Neuron (in vitro differentiated cells): ENCODE results near the gene ODAPH.
"Not testable (repeated sequence)": the region's sequence is repeated elsewhere in the genome, so short reads cannot be mapped to it uniquely, and the experiment has no call there.

ENCODE experiments used
- H2AFZ ChIP-seq: one replicate; pipeline ENCODE4 v1.6.1; 2013; ENCODE audit warnings: low read depth, mild to moderate bottlenecking, inconsistent platforms, low read length, moderate library complexity
- H3K27me3 ChIP-seq: one replicate; pipeline ENCODE4 v1.6.1; 2013; ENCODE audit warnings: low read length; ENCODE audit not compliant: insufficient read depth
- H3K36me3 ChIP-seq: one replicate; pipeline ENCODE4 v1.6.1; 2013; ENCODE audit warnings: low read length; ENCODE audit not compliant: insufficient read depth
- H3K4me1 ChIP-seq: one replicate; pipeline ENCODE4 v1.6.1; 2013; ENCODE audit warnings: low read length; ENCODE audit not compliant: insufficient read depth
- H3K4me3 ChIP-seq: 2 replicates; pipeline ENCODE4 v1.5.1; 2013; ENCODE audit warnings: mild to moderate bottlenecking, low read length, moderate library complexity
- H3K9me3 ChIP-seq: one replicate; pipeline ENCODE4 v1.6.1; 2013; ENCODE audit warnings: low read length

The ODAPH gene

GRCh38 chr4:75530556-75531322 is 25.1 kb upstream of the ODAPH start:
- Histone ChIP-seq H3K4me1 (no peaks in the 10 kb centered on the region), H3K27me3 (no peaks in the 10 kb centered on the region), H2AFZ (no peak overlapping the region), H3K9me3 (peaks cover 5% of the 10 kb centered on the region), H3K4me3 (no peak overlapping the region), H3K36me3 (peaks cover 51% of the 10 kb centered on the region)

- not testable (repeated sequence) for H2AFZ ChIP-seq, H3K9me3 ChIP-seq, H3K4me1 ChIP-seq, H3K4me3 ChIP-seq, H3K27me3 ChIP-seq
- peaks cover 44% of the 10 kb centered on the region for H3K36me3 ChIP-seq
Measured at GRCh38 chr4:75531536-75532143, 24.2 kb upstream of the ODAPH start.

DNA sequence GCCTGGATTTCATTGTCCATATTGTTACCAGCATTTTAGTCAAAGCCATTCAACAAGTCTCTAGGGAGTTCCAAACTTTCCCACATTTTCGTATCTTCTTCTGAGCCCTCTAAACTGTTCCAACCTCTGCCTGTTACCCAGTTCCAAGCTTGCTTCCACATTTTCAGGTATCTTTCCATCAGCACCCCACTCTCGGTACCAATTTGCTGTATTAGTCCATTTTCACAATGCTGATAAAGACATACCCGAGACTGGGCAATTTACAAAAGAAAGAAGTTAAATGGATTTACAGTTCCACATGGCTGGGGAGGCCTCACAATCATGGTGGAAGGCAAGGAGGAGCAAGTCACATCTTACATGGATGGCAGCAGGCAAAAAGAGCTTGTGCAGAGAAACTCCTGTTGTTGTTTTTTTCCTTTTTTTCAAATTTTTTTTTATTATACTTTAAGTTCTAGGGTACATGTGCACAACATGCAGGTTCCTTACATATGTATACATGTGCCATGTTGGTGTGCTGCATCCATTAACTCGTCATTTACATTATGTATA is 22.5 kb upstream of the ODAPH start:
- not testable (repeated sequence) for H3K4me3 ChIP-seq, H3K27me3 ChIP-seq, H2AFZ ChIP-seq, H3K9me3 ChIP-seq, H3K4me1 ChIP-seq
- H3K36me3 ChIP-seq, result peaks cover 33% of the 10 kb centered on the region

GRCh38 chr4:75533926-75534325 is 21.9 kb upstream of the ODAPH start:
- H2AFZ ChIP-seq, H3K4me1 ChIP-seq, H3K9me3 ChIP-seq, H3K4me3 ChIP-seq, H3K27me3 ChIP-seq: not testable (repeated sequence)
- H3K36me3 ChIP-seq, result peaks cover 37% of the 10 kb centered on the region

DNA sequence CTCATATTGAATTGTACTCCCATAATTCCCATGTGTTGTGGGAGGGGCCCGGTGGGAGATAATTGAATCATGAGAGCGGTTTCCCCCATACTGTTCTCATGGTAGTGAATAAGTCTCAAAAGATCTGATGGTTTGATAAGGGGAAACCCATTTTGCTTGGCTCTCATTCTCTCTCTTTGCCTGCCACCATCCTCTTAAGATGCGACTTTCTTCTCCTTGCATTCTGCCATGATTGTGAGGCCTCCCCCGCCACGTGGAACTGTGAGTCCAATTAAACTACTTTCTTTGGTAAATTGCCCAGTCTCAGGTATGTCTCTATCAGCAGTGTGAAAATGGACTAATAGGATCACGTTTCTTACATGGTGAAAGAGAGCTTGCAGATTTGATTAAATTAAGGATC is 18.6 kb upstream of the ODAPH start:
- H3K36me3 ChIP-seq, result peaks cover 23% of the 10 kb centered on the region
- H3K4me3 ChIP-seq, H3K4me1 ChIP-seq, H3K9me3 ChIP-seq, H3K27me3 ChIP-seq, H2AFZ ChIP-seq: not testable (repeated sequence)

DNA sequence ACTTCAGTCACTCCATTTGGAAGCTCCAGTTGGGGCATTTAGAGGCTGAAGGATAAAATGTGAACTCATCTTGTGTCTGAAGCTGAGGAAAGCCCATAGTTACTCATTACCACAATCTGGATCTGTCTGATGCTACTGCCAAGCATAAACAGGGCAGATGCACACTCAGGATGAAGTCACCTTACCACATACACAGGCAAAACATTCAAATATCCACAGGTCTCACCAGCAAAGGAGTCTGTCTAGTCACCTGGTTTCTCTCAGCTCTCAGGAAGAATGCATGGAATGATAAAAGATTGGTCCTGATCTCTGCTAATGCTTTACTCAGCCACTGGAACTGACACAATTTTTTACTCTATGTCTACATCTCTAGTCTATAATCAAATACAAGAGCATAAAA is 13.0 kb upstream of the ODAPH start:
- Histone ChIP-seq H3K9me3 (no peaks in the 10 kb centered on the region), H3K36me3 (peaks cover 43% of the 10 kb centered on the region), H2AFZ (no peak overlapping the region), H3K4me1 (no peaks in the 10 kb centered on the region), H3K4me3 (no peak overlapping the region), H3K27me3 (no peaks in the 10 kb centered on the region)

DNA sequence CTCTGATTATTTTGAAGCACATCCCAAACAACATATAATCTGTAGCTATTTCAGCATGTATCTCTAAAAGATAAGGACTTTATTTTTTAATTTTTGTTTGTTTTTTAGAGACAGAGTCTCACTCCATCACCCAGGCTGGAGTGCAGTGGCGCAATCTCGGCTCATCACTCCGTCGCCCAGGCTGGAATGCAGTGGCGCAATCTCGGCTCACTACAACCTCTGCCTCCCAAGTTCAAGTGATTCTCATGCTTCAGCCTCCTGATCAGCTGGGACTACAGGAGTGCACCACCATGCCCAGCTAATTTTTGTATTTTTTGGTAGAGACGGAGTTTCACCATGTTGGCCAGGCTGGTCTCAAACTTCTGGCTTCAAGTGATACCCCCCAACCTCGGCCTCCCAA is 11.6 kb upstream of the ODAPH start:
- not testable (repeated sequence) for H3K9me3 ChIP-seq, H3K4me1 ChIP-seq, H2AFZ ChIP-seq, H3K4me3 ChIP-seq, H3K27me3 ChIP-seq
- peaks cover 38% of the 10 kb centered on the region for H3K36me3 ChIP-seq

- Histone ChIP-seq H2AFZ (no peak overlapping the region), H3K4me1 (no peaks in the 10 kb centered on the region), H3K9me3 (no peaks in the 10 kb centered on the region), H3K27me3 (no peaks in the 10 kb centered on the region), H3K36me3 (peaks cover 35% of the 10 kb centered on the region), H3K4me3 (no peak overlapping the region)
Measured at GRCh38 chr4:75544870-75545269, 11.0 kb upstream of the ODAPH start.

GRCh38 chr4:75545526-75545925 is 10.3 kb upstream of the ODAPH start:
- Histone ChIP-seq H3K36me3 (peaks cover 29% of the 10 kb centered on the region), H3K4me3 (no peak overlapping the region), H2AFZ (no peak overlapping the region), H3K27me3 (no peaks in the 10 kb centered on the region), H3K4me1 (no peaks in the 10 kb centered on the region), H3K9me3 (no peaks in the 10 kb centered on the region)

DNA sequence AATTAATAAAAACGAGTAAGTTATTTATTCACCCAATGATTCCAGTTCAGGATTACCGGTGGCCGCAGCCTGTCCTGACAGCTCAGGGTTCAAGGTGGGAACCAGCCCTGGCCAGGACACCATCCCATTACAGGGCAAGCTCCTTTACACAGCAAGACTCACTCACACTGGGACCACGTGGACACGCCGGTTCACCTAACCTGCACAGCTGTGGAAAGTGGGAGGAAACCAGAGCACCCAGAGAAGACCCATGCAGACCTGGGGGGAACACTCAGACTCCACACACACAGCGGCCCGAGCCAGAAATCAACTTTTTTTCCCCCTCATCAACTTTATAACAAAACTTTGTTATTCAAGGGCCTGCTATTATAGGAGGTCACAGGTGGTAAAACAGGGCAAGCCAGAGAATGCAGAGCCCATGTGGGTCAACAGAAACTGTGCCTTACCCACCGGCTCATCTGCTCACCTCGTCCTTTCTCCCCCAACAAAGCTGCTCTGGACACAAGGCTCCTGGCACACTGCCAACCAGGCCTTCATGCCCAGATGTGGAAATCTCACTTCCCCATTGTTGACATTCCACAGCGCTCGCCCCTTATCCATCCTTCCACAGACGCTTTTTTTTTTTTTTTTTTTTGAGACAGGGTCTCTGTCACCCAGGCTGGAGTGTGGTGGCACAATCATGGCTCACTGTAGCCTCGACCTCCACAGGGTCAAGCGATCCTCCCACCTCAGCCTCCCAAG is 8.0 kb upstream of the ODAPH start:
- H3K36me3 ChIP-seq, result peaks cover 26% of the 10 kb centered on the region
- no peak overlapping the region for H3K4me3 ChIP-seq
- H3K4me1 ChIP-seq, result no peaks in the 10 kb centered on the region
- no peak overlapping the region for H2AFZ ChIP-seq
- H3K27me3 ChIP-seq, result no peaks in the 10 kb centered on the region
- no peaks in the 10 kb centered on the region for H3K9me3 ChIP-seq

GRCh38 chr4:75549019-75549418 is 6.8 kb upstream of the ODAPH start:
- no peak overlapping the region for H3K4me3 ChIP-seq
- peaks cover 17% of the 10 kb centered on the region for H3K36me3 ChIP-seq
- H3K9me3 ChIP-seq, result no peaks in the 10 kb centered on the region
- no peaks in the 10 kb centered on the region for H3K27me3 ChIP-seq
- H3K4me1 ChIP-seq, result no peaks in the 10 kb centered on the region
- H2AFZ ChIP-seq, result no peak overlapping the region

DNA sequence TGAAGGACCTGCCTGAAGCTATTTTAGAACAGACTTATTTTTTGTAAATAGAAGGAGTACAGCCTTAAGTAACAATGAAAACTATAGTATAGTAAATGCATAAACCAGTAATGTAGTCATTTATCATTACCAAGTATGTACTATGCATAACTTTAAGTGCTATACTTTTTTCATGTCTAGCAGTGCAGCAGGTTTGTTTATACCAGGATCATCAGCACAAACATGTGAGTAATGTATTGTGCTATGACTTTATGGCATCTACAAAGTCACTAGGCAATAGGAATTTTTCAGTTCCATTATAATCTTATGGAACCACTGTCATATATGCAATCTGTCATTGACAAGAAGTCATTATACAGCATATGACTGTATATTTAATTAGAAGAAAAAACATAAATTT is 3.4 kb upstream of the ODAPH start:
- Histone ChIP-seq H3K9me3 (no peaks in the 10 kb centered on the region), H3K36me3 (no peaks in the 10 kb centered on the region)

GRCh38 chr4:75557696-75558095 is 1.8 kb downstream of the ODAPH start:
- no peak overlapping the region for H2AFZ ChIP-seq
- H3K4me1 ChIP-seq, result peaks cover 6% of the 10 kb centered on the region
- H3K36me3 ChIP-seq, result no peaks in the 10 kb centered on the region
- H3K4me3 ChIP-seq, result no peak overlapping the region
- no peaks in the 10 kb centered on the region for H3K27me3 ChIP-seq
- H3K9me3 ChIP-seq, result no peaks in the 10 kb centered on the region

More for the DNA sequence above, 3.4 kb upstream of the ODAPH start:
- H2AFZ ChIP-seq, result no peak overlapping the region
- H3K4me3 ChIP-seq, result no peak overlapping the region
- peaks cover 6% of the 10 kb centered on the region for H3K4me1 ChIP-seq
- no peaks in the 10 kb centered on the region for H3K27me3 ChIP-seq
